Liver (tissue), 9 donors: ENCODE measurements around the gene SNAI3. TPM values are rescaled to one million over a fixed set of nuclear protein-coding genes. Genes with fewer than 3 reads are reported as not detected.

Experiments used
- DNase-seq: peaks from one replicate; pipeline ENCODE4 v3.0.0-alpha.2; 2017; ENCODE audit warnings: low spot score
- H3K27ac ChIP-seq, 2 donors: one replicate each; pipeline ENCODE4 v1.7.0; 2013; ENCODE audit warnings: inconsistent platforms in 2 of 2, low read length in 2 of 2, control low read depth in 1 of 2, low read depth in 1 of 2, mild to moderate bottlenecking in 1 of 2
- H3K27me3 ChIP-seq, 4 donors: one replicate each; pipeline versions ENCODE4 v1.6.1 to v1.7.0; 2013; ENCODE audit warnings: low read length in 3 of 4, inconsistent platforms in 1 of 4, mild to moderate bottlenecking in 1 of 4, moderate library complexity in 1 of 4; ENCODE audit not compliant: control insufficient read depth in 4 of 4, insufficient read depth in 4 of 4
- H3K36me3 ChIP-seq, 4 donors: one replicate each; pipeline versions ENCODE4 v1.6.1 to v1.7.0; 2013; ENCODE audit warnings: low read length in 3 of 4, mild to moderate bottlenecking in 3 of 4, low read depth in 1 of 4, moderate library complexity in 1 of 4; ENCODE audit not compliant: control insufficient read depth in 4 of 4, insufficient read depth in 3 of 4
- H3K4me1 ChIP-seq, 4 donors: one replicate each; pipeline versions ENCODE4 v1.6.1 to v1.7.0; 2013; ENCODE audit warnings: low read length in 3 of 4, mild to moderate bottlenecking in 3 of 4, moderate library complexity in 1 of 4; ENCODE audit not compliant: control insufficient read depth in 4 of 4, insufficient read depth in 4 of 4
- H3K4me3 ChIP-seq, 3 donors: one replicate each; pipeline versions ENCODE4 v1.6.1 to v1.7.0; 2013; ENCODE audit warnings: low read length in 3 of 3, control low read depth in 1 of 3, low read depth in 1 of 3, mild to moderate bottlenecking in 1 of 3
- H3K9ac ChIP-seq, 2 donors: one replicate each; pipeline ENCODE4 v1.7.0; 2013; ENCODE audit warnings: low read length in 2 of 2, mild to moderate bottlenecking in 2 of 2, moderate library complexity in 2 of 2, control low read depth in 1 of 2, low read depth in 1 of 2
- H3K9me3 ChIP-seq, 4 donors: one replicate each; pipeline versions ENCODE4 v1.6.1 to v1.7.0; 2013; ENCODE audit warnings: low read length in 3 of 4; ENCODE audit not compliant: control insufficient read depth in 4 of 4
- EGR1 ChIP-seq, 2 donors: IDR thresholded peaks; 2 replicates each; pipeline ENCODE4 v1.6.1; 2016 to 2018; ENCODE audit warnings: antibody characterized with exemption in 2 of 2, low read depth in 2 of 2
- FOXA1 ChIP-seq: IDR thresholded peaks from 2 replicates; pipeline ENCODE4 v1.6.1; 2016; ENCODE audit warnings: antibody characterized with exemption
- GABPA ChIP-seq, 2 donors: IDR thresholded peaks in 1 of 2; conservative IDR thresholded peaks in 1 of 2; 2 replicates each; pipeline ENCODE4 v1.6.1; 2016; ENCODE audit warnings: antibody characterized with exemption in 2 of 2, mild to moderate bottlenecking in 1 of 2, moderate library complexity in 1 of 2
- HNF4A ChIP-seq, 2 donors: conservative IDR thresholded peaks; 2 replicates each; pipeline ENCODE4 v1.6.1; 2016; ENCODE audit warnings: antibody characterized with exemption in 2 of 2, mild to moderate bottlenecking in 2 of 2
- HNF4G ChIP-seq: IDR thresholded peaks from 2 replicates; pipeline ENCODE4 v1.6.1; 2016; ENCODE audit warnings: antibody characterized with exemption
- RAD21 ChIP-seq, 2 donors: IDR thresholded peaks; 2 replicates each; pipeline ENCODE4 v1.6.1; 2016; ENCODE audit warnings: antibody characterized with exemption in 2 of 2, mild to moderate bottlenecking in 2 of 2
- RXRA ChIP-seq, 2 donors: IDR thresholded peaks; 2 replicates each; pipeline ENCODE4 v1.6.1; 2017 to 2018; ENCODE audit warnings: antibody characterized with exemption in 2 of 2, mild to moderate bottlenecking in 1 of 2
- SP1 ChIP-seq: IDR thresholded peaks from 2 replicates; pipeline ENCODE4 v1.6.1; 2018; ENCODE audit warnings: antibody characterized with exemption, mild to moderate bottlenecking
- TAF1 ChIP-seq: conservative IDR thresholded peaks from 2 replicates; pipeline ENCODE4 v1.6.1; 2016; ENCODE audit warnings: antibody characterized with exemption, mild to moderate bottlenecking
- YY1 ChIP-seq: IDR thresholded peaks from 2 replicates; pipeline ENCODE4 v1.6.1; 2016; ENCODE audit warnings: antibody characterized with exemption, mild to moderate bottlenecking
- WGBS: extraction: QIAGEN DNeasy Blood & Tissue Kit; methylation state at CpG from one replicate; pipeline ENCODE4 v1.1.7; 2013; 5-methylcytosine and 5-hydroxymethylcytosine counted together
- polyA plus RNA-seq, 2 donors: library from polyadenylated mRNA; stranded (reverse) in 1 of 2; unstranded in 1 of 2; fragments of 200-250 nt in 1 of 2; fragments of >200 nt in 1 of 2; fragmentation: Nextera tagmentation in 1 of 2; extraction: Ambion mirVana in 1 of 2; gene quantifications; one replicate each; pipeline versions ENCODE4 v1.2.1 to v1.2.3, GENCODE V29; 2013 to 2015
- total RNA-seq, 2 donors: library from RNA; depleted of rRNA; stranded (reverse); fragments of >200 nt; gene quantifications; one replicate each; pipeline ENCODE4 v1.2.3, GENCODE V29; 2014
- TF ChIP-seq, protein P1 (sequence below): fragments of 150-350 bp; IDR thresholded peaks from 2 replicates; pipeline ENCODE4 v1.5.1; 2017; ENCODE audit warnings: improper control_type of control experiment, low read depth, low read length; ENCODE audit not compliant: missing input control
- TF ChIP-seq, protein P2 (sequence below): IDR thresholded peaks from 2 replicates; pipeline ENCODE4 v1.6.1; 2016; ENCODE audit warnings: antibody characterized with exemption
- TF ChIP-seq, protein P3 (sequence below): IDR thresholded peaks from 2 replicates; pipeline ENCODE4 v1.6.1; 2016; ENCODE audit warnings: antibody characterized with exemption
- TF ChIP-seq, protein P4 (sequence below): IDR thresholded peaks from 2 replicates; pipeline ENCODE4 v1.6.1; 2016; ENCODE audit warnings: antibody characterized with exemption
- TF ChIP-seq, protein P5 (sequence below): IDR thresholded peaks from 2 replicates; pipeline ENCODE4 v1.6.1; 2016; ENCODE audit warnings: antibody characterized with exemption, mild to moderate bottlenecking
- donor health status: healthy.
- donor health status: healthy.
- donor health status: healthy.
- donor health status: healthy.
- donor health status: healthy.

Gene SNAI3
- total and polyA plus RNA-seq, 4 donors: 0.05 to 0.48 (median 0.20) TPM

DNA sequence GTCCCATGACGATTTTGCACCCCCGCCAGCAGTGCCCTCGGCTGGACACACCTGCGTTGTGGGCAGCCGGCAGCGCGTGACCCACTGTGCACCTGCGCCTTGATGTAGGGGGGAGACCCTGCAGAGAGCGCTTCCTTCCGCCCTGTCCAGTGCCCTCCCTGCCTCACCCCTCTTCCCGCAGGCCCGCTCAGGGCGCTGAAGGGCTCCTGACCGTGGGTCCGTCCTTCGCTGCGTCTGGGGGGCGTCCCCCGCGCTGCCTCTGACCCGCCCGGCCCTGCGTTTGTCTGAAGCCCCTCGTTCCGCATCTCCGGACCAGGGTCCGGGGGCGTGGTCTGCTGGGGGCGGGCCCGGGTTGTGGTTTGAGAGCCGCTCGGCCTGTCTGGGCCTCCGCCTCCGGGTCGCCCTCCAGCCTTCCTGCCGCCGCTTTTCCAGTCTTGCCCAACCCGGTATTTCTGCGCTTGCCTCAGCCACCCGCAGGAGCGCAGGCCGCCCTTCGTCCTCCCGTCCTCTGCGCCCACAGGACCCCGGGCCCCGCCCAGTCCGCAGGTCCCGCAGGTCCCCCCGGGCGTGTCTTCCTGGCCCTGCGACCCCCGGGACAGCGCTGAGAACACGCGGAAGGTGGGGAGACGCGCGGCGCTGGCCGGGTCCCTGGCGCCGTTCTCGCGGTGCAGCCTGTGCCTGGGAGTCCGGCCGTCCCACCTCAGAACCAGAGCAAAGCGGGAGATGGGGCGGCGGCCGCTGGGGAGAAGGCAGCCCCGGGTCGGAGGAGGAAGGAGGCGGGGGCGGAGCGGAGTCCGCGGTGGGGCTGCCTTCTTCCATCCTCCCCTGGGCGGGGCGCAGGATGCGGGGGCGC lies 51.9 kb downstream of the SNAI3 start:
- WGBS: 36% methylated on average over 82 of the region's 82 CpGs
- no peak overlapping the region for H3K27ac ChIP-seq
- peaks cover 0 to 4% (median 0%) of the 10 kb centered on the region in 4 donors for H3K4me1 ChIP-seq
- H3K27me3 ChIP-seq: peaks cover 0 to 3% (median under 1%) of the 10 kb centered on the region in 4 donors
- no peak for DNase-seq
- peaks cover 10 to 28% (median 13%) of the 10 kb centered on the region in 4 donors for H3K36me3 ChIP-seq
- peak overlapping the region in 1 of 3 donors; percentile 38 for H3K4me3 ChIP-seq
- TF ChIP-seq, protein P1, sequence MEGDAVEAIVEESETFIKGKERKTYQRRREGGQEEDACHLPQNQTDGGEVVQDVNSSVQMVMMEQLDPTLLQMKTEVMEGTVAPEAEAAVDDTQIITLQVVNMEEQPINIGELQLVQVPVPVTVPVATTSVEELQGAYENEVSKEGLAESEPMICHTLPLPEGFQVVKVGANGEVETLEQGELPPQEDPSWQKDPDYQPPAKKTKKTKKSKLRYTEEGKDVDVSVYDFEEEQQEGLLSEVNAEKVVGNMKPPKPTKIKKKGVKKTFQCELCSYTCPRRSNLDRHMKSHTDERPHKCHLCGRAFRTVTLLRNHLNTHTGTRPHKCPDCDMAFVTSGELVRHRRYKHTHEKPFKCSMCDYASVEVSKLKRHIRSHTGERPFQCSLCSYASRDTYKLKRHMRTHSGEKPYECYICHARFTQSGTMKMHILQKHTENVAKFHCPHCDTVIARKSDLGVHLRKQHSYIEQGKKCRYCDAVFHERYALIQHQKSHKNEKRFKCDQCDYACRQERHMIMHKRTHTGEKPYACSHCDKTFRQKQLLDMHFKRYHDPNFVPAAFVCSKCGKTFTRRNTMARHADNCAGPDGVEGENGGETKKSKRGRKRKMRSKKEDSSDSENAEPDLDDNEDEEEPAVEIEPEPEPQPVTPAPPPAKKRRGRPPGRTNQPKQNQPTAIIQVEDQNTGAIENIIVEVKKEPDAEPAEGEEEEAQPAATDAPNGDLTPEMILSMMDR: no peak
- TF ChIP-seq, protein P2, sequence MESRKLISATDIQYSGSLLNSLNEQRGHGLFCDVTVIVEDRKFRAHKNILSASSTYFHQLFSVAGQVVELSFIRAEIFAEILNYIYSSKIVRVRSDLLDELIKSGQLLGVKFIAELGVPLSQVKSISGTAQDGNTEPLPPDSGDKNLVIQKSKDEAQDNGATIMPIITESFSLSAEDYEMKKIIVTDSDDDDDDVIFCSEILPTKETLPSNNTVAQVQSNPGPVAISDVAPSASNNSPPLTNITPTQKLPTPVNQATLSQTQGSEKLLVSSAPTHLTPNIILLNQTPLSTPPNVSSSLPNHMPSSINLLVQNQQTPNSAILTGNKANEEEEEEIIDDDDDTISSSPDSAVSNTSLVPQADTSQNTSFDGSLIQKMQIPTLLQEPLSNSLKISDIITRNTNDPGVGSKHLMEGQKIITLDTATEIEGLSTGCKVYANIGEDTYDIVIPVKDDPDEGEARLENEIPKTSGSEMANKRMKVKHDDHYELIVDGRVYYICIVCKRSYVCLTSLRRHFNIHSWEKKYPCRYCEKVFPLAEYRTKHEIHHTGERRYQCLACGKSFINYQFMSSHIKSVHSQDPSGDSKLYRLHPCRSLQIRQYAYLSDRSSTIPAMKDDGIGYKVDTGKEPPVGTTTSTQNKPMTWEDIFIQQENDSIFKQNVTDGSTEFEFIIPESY: no peak
- TF ChIP-seq TAF1 (no peak), RAD21 (IDR thresholded peaks at IDR 0.05) (no peak), YY1 (no peak)
- no peaks in the 10 kb centered on the region for H3K9me3 ChIP-seq
- no peak overlapping the region for H3K9ac ChIP-seq

DNA sequence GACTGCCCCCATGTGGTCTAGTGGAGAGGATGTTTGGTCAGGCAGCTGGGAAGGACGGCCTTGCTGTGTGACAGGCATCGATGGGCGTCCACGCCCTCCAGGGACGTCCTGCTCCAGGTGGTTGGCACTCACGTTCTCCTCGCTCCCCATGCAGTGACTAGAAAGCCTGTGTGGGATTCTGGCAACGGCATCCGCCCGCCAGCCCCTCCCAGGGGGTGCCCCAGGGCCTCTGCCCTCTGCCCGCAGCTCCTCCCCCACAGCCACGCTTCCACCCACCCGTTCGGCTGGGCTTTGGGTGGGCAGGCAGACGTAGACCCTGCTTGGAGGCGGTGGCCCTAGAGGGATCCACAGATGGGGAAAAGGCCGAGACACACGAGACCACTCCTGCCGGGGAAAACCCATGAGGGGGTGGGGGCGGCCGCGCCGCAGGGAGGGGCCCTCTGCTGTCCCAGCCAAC lies 52.6 kb downstream of the SNAI3 start:
- Histone ChIP-seq H3K4me1 (peaks cover 0 to 6% (median 0%) of the 10 kb centered on the region in 4 donors), H3K27me3 (no peaks in the 10 kb centered on the region), H3K4me3 (peak overlapping the region in 1 of 3 donors; percentile 38), H3K27ac (no peak overlapping the region), H3K9ac (no peak overlapping the region), H3K9me3 (no peaks in the 10 kb centered on the region), H3K36me3 (peaks cover 10 to 29% (median 13%) of the 10 kb centered on the region in 4 donors)
- TF ChIP-seq EGR1 (IDR thresholded peaks at IDR 0.05; ENCODE audit: low read depth in 2 of 2) (no peak), HNF4G (no peak), SP1 (no peak), HNF4A (conservative IDR thresholded peaks at IDR 0.05) (no peak), RXRA (IDR thresholded peaks at IDR 0.05) (no peak)
- 57% methylated on average over 23 of the region's 23 CpGs for WGBS
- no peak for DNase-seq

DNA sequence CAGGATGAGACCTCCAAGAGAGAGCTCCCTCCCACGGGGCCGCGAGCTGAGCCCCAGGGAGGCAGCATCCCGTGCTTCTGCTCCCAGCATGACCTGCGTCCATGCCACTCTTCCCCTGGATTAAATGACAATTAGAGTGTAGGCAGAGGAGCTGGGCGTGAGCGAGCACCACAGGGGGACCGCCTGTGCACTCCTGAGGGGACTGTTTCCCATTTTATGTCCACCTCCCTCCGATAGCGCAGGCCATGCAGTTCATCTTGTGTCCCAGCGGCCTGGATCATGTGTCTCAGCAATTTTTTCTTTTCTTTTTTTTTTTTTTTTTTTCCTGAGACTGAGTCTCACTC lies 53.7 kb downstream of the SNAI3 start:
- Histone ChIP-seq H3K9ac (no peak overlapping the region), H3K9me3 (no peaks in the 10 kb centered on the region), H3K27ac (no peak overlapping the region), H3K27me3 (no peaks in the 10 kb centered on the region), H3K4me1 (peaks cover 0 to 14% (median 3%) of the 10 kb centered on the region in 4 donors), H3K36me3 (peaks cover 10 to 38% (median 14%) of the 10 kb centered on the region in 4 donors), H3K4me3 (no peak overlapping the region)
- DNase-seq: no peak
- 95% methylated on average over 11 of the region's 11 CpGs for WGBS
- TF ChIP-seq GABPA (IDR thresholded peaks at IDR 0.05 in 1 of 2, conservative IDR thresholded peaks at IDR 0.05 in 1 of 2): no peak
- TF ChIP-seq SP1: no peak
- no peak for TF ChIP-seq EGR1 (IDR thresholded peaks at IDR 0.05; ENCODE audit: low read depth in 2 of 2)
- TF ChIP-seq RXRA (IDR thresholded peaks at IDR 0.05): no peak
- TF ChIP-seq, protein P3, sequence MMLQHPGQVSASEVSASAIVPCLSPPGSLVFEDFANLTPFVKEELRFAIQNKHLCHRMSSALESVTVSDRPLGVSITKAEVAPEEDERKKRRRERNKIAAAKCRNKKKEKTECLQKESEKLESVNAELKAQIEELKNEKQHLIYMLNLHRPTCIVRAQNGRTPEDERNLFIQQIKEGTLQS: no peak
- no peak for TF ChIP-seq YY1
- no peak for TF ChIP-seq RAD21 (IDR thresholded peaks at IDR 0.05)
- TF ChIP-seq, protein P2: no peak
- no peak for TF ChIP-seq FOXA1
- TF ChIP-seq, protein P4, sequence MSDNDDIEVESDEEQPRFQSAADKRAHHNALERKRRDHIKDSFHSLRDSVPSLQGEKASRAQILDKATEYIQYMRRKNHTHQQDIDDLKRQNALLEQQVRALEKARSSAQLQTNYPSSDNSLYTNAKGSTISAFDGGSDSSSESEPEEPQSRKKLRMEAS: no peak
- TF ChIP-seq, protein P5, sequence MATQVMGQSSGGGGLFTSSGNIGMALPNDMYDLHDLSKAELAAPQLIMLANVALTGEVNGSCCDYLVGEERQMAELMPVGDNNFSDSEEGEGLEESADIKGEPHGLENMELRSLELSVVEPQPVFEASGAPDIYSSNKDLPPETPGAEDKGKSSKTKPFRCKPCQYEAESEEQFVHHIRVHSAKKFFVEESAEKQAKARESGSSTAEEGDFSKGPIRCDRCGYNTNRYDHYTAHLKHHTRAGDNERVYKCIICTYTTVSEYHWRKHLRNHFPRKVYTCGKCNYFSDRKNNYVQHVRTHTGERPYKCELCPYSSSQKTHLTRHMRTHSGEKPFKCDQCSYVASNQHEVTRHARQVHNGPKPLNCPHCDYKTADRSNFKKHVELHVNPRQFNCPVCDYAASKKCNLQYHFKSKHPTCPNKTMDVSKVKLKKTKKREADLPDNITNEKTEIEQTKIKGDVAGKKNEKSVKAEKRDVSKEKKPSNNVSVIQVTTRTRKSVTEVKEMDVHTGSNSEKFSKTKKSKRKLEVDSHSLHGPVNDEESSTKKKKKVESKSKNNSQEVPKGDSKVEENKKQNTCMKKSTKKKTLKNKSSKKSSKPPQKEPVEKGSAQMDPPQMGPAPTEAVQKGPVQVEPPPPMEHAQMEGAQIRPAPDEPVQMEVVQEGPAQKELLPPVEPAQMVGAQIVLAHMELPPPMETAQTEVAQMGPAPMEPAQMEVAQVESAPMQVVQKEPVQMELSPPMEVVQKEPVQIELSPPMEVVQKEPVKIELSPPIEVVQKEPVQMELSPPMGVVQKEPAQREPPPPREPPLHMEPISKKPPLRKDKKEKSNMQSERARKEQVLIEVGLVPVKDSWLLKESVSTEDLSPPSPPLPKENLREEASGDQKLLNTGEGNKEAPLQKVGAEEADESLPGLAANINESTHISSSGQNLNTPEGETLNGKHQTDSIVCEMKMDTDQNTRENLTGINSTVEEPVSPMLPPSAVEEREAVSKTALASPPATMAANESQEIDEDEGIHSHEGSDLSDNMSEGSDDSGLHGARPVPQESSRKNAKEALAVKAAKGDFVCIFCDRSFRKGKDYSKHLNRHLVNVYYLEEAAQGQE: no peak
- no peak for TF ChIP-seq TAF1
- TF ChIP-seq HNF4G: no peak
- no peak for TF ChIP-seq HNF4A (conservative IDR thresholded peaks at IDR 0.05)
